GM21526 (cell line): ENCODE measurements around the gene OR52E2.
"Not testable (repeated sequence)": the region's sequence is repeated elsewhere in the genome, so short reads cannot be mapped to it uniquely, and the experiment has no call there.

Source experiments
- ATAC-seq: cut with Tn5 transposase; IDR thresholded peaks from one replicate; pipeline ENCODE4 v1.9.1; 2021; ENCODE audit warnings: moderate library complexity; ENCODE audit not compliant: unreplicated experiment, low FRiP score

Gene OR52E2

DNA sequence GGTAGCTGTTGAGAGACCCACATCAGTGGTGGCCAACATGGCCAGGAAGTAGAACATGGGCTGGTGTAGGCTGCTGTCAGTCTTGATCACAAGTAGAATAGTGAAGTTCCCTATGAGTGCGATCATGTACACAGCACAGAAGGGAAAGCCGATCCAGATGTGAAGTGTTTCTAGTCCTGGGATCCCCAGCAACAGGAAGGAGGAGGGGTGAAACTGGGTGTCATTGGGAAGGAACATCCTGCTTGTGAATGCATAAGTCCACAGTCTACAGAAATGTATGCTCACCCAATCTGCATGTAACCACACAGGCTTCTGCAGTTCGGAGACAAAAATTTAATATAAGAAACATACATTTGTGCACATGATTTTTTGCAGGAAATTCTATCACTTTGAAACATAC is at the start of gene OR52E2:
Gene OR52E2 (minus strand): TSS at position 237 of the 400 bp plus-strand sequence. CDS start 0 bp downstream, at position 237.
- ATAC-seq, result no peak

DNA sequence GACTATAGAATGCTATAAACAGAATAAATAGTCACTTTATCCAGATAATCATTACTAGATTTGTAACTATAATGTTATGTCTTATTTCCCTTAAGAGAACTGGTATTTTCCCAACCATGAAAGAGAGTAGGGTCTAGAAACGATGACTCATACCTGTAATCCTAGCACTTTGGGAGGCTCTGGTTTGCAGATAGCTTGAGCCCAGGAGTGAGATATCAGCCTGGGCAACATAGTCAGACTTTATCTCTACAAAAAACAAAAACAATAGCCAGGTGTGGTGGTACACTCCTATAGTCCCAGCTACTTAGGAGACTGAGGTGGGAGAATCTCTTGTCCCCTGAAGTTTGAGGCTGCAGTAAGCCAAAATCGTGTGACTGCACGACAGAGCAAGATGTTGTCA is 47.9 kb upstream of the OR52E2 start:
- no peak for ATAC-seq

DNA sequence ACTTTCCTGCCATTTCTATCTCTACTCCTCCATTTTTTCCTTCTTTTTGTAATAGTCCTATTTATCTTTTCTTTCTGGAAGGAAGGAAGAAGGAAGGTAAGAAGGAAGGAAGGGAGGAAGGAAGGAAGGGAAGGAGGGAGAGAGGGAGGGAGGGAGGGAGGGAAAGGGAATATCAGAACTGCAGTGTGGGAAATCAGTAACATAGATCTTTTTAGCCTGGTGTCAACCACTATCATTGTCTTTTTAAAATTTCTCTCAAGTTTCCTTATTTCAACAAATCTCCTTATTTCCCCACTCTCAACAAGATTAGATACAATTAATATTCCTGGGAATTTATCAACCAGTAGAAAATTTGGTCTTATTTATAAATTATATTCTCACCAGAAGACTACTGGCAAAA is 43.6 kb upstream of the OR52E2 start:
- no peak for ATAC-seq

GRCh38 chr11:5102246-5102645 is 42.8 kb upstream of the OR52E2 start:
- ATAC-seq, result no peak

- no peak for ATAC-seq
Observed at GRCh38 chr11:5096011-5096410, 36.6 kb upstream of the OR52E2 start.

DNA sequence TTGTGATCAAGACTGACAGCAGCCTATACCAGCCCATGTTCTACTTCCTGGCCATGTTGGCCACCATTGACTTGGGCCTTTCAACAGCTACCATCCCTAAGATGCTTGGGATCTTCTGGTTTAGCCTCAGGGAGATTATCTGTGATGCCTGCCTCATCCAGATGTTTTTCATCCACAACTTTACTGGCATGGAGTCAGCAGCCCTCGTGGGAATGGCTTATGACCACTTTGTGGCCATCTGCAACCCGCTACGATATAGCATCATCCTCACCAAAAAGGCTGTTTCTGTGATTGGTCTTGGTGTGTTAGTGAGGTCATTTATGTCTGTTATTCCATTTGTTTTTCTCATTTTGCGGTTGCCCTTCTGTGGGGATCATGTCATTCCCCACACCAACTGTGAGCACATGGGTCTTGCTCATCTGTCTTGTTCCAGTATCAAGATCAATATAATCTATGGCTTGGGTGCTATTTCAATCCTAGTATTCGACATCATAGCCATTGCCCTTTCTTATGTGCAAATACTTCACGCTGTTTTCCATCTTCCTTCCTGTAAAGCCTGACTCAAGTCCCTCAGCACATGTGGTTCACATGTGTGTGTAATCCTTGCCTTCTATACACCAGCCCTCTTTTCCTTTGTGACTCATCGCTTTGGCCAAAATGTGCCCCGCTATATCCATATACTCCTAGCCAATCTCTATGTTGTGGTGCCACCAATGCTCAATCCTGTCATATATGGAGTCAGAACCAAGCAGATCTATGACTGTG is 33.6 kb upstream of the OR52E2 start:
- no peak for ATAC-seq

DNA sequence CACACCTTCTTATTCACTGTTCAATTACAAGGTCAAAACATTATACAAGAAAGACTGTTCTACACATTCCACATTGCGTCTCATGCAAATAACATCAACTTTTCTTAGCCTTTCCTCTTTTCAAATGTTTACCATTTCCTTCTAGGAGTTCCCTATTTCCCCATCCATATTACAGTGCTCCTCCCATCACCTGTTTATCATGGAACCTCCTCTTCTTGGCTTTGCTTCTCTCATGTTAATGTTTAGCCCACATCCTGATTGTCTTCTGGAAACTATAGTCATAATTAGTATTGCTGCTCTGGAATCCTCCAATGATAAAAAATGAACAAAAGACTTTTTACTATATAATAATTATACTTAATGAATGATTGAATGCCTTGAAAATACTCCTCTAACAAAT is 31.2 kb upstream of the OR52E2 start:
- no peak for ATAC-seq

- ATAC-seq, result no peak
Observed at GRCh38 chr11:5088556-5088955, 29.1 kb upstream of the OR52E2 start.

DNA sequence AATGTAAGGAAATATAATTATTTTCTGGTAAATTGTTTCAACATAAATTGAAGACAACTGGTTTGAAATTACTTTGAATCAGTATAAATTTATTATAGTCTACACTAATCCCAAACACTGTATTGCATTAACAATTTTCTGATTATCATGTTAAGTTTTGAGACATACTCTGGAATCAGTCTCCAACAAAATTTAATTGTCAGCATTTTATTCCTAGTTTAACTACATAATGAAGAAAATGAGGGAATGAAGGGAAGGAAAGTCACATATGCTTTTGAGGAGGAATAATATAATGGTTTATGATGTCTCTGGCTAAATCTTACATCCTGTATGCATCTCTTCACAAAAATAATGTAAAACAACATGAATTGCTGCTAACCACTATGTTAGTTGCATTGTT is 24.2 kb upstream of the OR52E2 start:
- no peak for ATAC-seq

GRCh38 chr11:5081405-5081804 is 22.0 kb upstream of the OR52E2 start:
- no peak for ATAC-seq

GRCh38 chr11:5071799-5072198 is 12.4 kb upstream of the OR52E2 start:
- ATAC-seq, result no peak

DNA sequence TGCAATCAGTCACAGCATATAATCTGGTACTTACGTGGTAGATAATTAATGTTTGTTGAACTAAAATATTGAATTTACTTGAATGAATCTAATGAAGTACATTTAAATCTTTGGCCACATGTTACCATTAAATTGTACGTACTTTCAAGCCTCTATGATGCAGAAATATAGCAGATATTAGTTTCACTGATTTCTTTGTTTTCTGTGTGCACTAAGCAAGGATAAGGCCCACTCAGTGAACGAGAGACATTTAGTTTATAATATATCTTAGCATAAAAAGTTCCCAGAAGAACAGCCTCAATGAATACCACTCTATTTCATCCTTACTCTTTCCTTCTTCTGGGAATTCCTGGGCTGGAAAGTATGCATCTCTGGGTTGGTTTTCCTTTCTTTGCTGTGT is 9.8 kb upstream of the OR52E2 start, which contains the start of gene OR52E1:
Gene OR52E1 (plus strand): TSS at position 301 of the 400 bp plus-strand sequence.
- ATAC-seq, result no peak

- no peak for ATAC-seq
Observed at GRCh38 chr11:5065027-5065426, 5.6 kb upstream of the OR52E2 start.

DNA sequence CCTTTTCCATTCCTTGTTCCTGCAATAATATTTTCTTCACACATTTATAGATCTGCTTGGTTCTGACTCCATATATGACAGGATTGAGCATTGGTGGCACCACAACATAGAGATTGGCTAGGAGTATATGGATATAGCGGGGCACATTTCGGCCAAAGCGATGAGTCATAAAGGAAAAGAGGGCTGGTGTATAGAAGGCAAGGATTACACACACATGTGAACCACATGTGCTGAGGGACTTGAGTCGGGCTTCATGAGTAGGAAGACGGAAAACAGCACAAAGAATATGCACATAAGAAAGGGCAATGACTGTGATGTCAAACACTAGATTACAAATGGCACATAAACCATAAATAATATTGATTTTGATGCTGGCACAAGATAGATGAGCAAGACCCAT is 748 bp downstream of the OR52E2 start:
- not testable (repeated sequence) for ATAC-seq

DNA sequence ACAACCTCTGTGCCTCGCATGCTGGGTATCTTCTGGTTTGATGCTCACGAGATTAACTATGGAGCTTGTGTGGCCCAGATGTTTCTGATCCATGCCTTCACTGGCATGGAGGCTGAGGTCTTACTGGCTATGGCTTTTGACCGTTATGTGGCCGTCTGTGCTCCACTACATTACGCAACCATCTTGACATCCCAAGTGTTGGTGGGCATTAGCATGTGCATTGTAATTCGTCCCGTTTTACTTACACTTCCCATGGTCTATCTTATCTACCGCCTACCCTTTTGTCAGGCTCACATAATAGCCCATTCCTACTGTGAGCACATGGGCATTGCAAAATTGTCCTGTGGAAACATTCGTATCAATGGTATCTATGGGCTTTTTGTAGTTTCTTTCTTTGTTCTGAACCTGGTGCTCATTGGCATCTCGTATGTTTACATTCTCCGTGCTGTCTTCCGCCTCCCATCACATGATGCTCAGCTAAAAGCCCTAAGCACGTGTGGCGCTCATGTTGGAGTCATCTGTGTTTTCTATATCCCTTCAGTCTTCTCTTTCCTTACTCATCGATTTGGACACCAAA is 12.6 kb downstream of the OR52E2 start:
- ATAC-seq, result no peak

DNA sequence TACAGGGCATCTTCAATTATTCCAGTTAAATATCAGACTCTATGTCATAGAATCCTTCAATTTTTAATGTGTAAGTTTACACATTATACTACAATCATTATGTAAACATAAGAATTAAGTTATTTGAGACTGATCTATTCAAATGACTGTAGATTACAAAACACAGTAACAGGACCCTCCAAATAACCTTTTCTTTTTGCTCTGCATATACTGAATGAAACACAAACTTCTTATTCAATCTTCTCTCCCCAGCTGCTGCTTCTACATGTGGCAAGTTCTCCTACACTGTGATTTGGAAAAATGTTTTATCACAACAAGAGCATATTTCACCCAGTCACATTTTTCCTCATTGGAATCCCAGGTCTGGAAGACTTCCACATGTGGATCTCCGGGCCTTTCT is 13.2 kb downstream of the OR52E2 start, which contains the start of gene OR52J3:
Gene OR52J3 (plus strand): TSS at position 301 of the 400 bp plus-strand sequence. CDS start 0 bp downstream, at position 301.
- ATAC-seq, result no peak

DNA sequence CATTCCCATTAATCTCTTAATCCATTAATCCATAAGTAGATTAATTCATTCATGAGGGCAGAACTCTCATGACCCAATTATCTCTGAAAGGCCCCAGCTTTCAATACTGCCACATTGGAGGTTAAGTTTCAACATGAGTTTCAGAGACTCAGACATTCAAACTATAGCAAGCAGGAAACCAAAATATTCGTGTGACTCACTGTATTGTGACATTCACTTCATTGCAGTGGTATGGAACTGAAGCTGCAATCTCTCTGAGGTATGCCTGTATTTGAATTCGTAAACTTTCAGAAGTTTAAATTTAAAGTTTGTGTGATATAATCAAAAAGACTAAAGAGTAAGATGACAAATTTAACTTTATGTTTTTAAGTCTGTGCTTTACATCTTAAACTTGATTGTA is 16.0 kb downstream of the OR52E2 start:
- no peak for ATAC-seq

DNA sequence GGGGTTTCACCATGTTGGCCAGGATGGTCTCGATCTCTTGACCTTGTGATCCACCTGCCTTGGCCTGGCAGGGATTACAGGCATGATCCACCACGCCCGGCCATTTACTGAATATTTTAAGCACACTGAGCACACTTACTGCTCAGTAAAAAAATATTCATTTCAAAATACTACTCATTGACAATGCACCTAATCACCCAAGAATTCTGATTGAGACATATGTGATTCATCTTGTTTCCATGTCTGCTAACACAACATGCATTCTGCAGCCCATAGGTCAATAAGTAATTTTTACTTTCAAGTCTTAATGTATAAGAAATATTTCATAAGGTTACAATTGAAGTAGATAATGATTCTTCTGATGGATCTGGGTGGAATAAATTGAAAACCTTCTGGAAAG is 17.3 kb downstream of the OR52E2 start:
- no peak for ATAC-seq

GRCh38 chr11:5040876-5041275 is 18.6 kb downstream of the OR52E2 start:
- ATAC-seq, result no peak

DNA sequence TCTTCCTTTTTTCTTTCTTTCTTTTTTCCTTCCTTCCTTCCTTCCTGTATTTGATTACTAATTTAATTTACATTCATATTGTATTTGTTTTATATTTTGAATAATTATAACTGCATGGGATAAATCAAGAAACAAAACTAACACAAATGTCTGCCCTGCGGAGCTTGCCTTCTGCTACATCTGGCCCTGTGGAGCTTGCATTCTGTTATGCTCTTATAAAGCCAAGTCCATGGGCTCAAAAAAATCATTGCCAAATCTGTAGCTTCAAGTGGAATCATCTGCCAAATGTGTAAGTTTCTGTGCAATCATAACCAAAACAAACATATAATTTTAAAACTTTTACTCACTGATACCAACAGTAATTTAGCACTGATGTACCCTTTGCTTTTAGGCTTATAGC is 21.1 kb downstream of the OR52E2 start:
- ATAC-seq, result no peak

DNA sequence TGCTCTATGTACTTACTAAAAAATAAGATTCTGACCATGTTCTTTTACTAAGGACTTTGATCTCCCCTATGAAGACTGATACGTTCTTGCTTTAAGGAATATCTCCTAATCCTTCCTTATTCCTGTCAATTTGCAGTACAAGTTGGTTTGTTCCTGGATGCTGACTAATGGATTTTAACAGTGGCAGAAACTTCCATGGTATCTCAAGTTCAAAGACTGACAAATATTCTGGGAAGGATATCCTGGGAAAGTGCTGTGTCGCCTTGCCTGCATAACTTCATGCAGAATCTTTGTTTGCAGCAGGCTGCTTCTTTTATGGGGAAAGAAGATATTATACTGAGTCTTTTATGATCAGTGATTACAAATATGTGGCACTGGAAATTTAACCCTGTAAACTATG is 21.5 kb downstream of the OR52E2 start:
- ATAC-seq, result no peak

DNA sequence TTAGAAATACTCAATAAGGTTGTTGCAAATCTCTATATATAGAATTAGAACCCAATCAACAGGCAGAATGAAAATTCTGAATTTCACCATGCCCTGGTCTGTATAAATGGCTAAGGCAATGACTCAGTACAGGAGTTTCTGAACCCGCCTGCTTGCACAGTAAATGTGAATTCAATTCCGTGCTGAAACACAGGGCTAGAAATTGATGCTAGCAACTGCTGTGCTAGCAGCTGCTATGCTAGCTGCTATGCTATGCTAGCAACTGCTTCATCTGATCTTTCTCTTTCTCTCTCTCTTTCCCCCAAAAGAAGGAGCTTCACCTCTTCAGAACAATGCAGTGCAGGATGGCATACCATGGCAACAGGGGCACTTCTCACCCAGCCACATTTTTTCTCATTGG is 22.8 kb downstream of the OR52E2 start:
- ATAC-seq, result no peak
